ENCODE results near the gene CD47.

DNA sequence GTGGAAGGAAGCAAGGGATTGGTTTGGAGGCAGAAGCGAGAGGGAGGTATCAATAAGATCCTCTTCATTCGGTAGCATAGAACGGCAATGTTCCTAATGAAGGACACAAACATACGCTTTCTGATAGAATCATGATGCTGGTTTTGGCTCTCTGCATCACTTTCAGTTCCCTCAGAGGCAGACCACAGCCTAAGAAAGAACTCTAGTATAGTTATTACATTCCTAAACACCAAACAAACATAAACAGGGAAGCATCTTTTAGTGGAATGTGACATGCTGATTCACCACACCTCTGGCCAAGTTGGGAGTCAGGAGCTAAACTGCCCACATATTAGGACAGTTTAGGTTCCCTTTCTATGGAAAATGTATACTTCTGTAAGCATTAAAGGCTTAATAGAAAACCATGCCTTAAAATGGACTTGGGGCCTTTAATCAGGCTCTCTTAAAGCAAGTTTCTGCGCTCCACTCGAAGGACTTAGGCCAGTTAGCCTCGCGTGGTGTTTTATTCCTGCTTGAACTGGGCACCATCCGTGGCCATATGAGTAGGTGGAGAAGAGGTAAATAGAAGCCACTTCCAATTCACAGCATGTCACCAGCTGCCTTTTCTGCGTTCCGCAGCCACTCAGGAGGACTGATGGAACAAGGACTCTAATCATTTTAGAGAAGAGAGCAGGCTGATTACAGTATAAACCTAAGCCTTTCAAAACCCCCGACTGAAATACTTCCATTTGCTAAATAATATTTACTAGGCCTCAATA lies 53.7 kb downstream of the CD47 start:
- no peak for TF ChIP-seq POLR2AphosphoS5 (IDR thresholded peaks at IDR 0.05)
- TF ChIP-seq, protein P1, sequence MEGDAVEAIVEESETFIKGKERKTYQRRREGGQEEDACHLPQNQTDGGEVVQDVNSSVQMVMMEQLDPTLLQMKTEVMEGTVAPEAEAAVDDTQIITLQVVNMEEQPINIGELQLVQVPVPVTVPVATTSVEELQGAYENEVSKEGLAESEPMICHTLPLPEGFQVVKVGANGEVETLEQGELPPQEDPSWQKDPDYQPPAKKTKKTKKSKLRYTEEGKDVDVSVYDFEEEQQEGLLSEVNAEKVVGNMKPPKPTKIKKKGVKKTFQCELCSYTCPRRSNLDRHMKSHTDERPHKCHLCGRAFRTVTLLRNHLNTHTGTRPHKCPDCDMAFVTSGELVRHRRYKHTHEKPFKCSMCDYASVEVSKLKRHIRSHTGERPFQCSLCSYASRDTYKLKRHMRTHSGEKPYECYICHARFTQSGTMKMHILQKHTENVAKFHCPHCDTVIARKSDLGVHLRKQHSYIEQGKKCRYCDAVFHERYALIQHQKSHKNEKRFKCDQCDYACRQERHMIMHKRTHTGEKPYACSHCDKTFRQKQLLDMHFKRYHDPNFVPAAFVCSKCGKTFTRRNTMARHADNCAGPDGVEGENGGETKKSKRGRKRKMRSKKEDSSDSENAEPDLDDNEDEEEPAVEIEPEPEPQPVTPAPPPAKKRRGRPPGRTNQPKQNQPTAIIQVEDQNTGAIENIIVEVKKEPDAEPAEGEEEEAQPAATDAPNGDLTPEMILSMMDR (IDR thresholded peaks at IDR 0.05), result no peak

Data from sigmoid colon (tissue), 4 donors.